ENCODE data around the gene STING1.
"Not testable (repeated sequence)": the region's sequence is repeated elsewhere in the genome, so short reads cannot be mapped to it uniquely, and the experiment has no call there.

The STING1 gene

DNA sequence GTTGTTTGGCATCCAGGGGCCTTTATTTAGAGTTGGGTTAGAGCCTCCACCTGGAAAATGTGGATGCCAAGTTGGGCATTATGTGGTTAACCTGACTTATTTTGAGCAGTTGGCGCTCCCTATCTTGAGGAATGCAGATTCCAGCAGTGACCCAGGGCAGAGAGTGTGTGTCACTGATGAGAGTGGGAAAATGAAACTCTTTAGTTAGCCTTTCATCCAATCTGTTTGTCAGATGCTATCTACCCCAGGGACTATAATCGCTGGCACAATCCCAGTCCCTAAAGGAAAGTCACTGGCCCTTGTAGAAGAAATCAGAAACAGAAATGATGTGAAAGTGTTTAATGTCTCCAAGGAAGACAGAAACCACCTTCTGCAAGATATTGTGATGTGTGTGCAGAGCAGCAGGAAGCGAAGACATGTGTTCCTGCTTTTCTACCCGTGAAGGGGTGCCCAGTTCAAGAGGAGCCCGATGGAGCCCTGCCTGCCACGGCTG, 10.2 kb upstream of the STING1 start:
- peak; percentile 71 for DNase-seq (ENCODE audit: low read depth)
- 0 out of 2 replicates have a peak, but pooled peaks have one; percentile 6 for TF ChIP-seq CTCF (conservative IDR thresholded peaks at IDR 0.05; ENCODE audit: low read length)
- H3K4me3 ChIP-seq (ENCODE audit: low read length): peak overlapping the region; percentile 22

- no peak for TF ChIP-seq CTCF (conservative IDR thresholded peaks at IDR 0.05; ENCODE audit: low read length)
- no peak overlapping the region for H3K4me3 ChIP-seq (ENCODE audit: low read length)
- DNase-seq (ENCODE audit: low read depth): no peak
Measured at GRCh38 chr5:139488260-139488659, 5.7 kb upstream of the STING1 start.

DNA sequence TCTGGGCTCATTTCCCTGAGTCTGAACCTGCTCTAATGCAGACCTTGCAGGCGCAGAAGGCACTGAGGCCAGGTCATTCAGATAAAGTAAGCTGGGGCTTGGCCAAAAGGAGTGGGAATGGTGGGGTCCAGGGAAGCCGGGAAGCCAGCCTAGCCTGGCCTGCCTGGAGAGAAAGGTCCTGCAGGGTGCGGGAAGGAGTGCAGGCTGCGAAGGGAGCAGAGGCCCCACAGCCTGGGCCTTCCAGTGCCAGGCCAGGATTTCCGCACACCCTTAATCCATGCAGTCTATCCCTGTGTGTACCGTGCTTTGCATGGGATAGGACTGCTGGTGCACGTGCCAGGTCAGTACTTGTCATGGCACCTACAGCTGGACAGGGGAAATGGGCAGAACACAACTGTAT, 3.6 kb upstream of the STING1 start:
- no peak for DNase-seq (ENCODE audit: low read depth)
- no peak overlapping the region for H3K4me3 ChIP-seq (ENCODE audit: low read length)
- no peak for TF ChIP-seq CTCF (conservative IDR thresholded peaks at IDR 0.05; ENCODE audit: low read length)

DNA sequence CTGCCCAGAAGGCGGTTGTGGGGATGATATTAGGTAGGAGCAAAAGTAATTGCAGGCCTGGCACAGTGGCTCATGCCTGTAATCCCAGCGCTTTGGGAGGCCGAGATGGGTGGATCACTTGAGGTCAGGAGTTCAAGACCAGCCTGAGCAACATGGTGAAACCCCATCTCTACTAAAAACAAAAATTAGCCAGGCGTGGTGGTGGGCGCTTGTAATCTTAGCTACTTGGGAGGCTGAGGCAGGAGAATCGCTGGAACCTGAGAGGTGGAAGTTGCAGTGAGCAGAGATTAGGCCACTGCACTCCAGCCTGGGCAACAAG, 291 bp upstream of the STING1 start:
- H3K4me3 ChIP-seq (ENCODE audit: low read length): peak overlapping the region; percentile 87
- not testable (repeated sequence) for DNase-seq (ENCODE audit: low read depth)

DNA sequence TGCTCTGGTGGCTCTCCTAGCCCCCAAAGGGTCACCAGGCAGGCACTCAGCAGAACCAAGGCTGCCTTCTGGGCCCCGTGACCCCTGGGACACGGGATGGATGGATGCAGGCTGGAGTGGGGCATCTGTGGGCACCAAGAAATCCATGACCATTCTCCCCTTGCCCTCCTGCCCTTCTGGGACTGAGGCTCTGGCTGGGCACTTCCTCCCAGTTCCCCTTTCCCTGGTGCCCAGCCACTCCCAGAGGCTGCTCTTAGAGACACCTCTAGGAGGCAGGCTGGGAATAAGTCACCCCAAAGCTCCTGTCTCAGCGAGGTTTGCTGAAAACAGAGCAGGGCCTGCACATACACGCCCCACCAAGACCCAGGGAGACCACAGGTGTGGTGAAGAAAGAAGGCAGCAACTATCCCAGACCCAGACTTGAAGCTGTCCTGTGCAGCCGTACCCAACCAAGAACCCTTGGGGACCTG, 943 bp downstream of the STING1 start:
- H3K4me3 ChIP-seq (ENCODE audit: low read length): peak overlapping the region; percentile 87
- DNase-seq (ENCODE audit: low read depth): peak; percentile 55

GRCh38 chr5:139481122-139481533, 1.4 kb downstream of the STING1 start:
- peak overlapping the region; percentile 87 for H3K4me3 ChIP-seq (ENCODE audit: low read length)
- TF ChIP-seq CTCF (conservative IDR thresholded peaks at IDR 0.05; ENCODE audit: low read length): no peak
- no peak for DNase-seq (ENCODE audit: low read depth)

More for the DNA sequence above, 943 bp downstream of the STING1 start:
- peak; percentile 41 for TF ChIP-seq CTCF (conservative IDR thresholded peaks at IDR 0.05; ENCODE audit: low read length)

GRCh38 chr5:139479729-139480128, 2.8 kb downstream of the STING1 start:
- H3K4me3 ChIP-seq (ENCODE audit: low read length); DNase-seq (ENCODE audit: low read depth): not testable (repeated sequence)

GRCh38 chr5:139478657-139479423, 3.7 kb downstream of the STING1 start:
- not testable (repeated sequence) for H3K4me3 ChIP-seq (ENCODE audit: low read length); DNase-seq (ENCODE audit: low read depth)

Data from AG10803 (cell line).